ENCODE measurements around the gene UPF3B. TPM values are rescaled to one million over a fixed set of nuclear protein-coding genes. Genes with fewer than 3 reads are reported as not detected.
"Not testable (repeated sequence)": the region's sequence is repeated elsewhere in the genome, so short reads cannot be mapped to it uniquely, and the experiment has no call there.

Gene UPF3B, protein sequence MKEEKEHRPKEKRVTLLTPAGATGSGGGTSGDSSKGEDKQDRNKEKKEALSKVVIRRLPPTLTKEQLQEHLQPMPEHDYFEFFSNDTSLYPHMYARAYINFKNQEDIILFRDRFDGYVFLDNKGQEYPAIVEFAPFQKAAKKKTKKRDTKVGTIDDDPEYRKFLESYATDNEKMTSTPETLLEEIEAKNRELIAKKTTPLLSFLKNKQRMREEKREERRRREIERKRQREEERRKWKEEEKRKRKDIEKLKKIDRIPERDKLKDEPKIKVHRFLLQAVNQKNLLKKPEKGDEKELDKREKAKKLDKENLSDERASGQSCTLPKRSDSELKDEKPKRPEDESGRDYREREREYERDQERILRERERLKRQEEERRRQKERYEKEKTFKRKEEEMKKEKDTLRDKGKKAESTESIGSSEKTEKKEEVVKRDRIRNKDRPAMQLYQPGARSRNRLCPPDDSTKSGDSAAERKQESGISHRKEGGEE
- total RNA-seq, result 10 to 100 TPM in 1 of 2 experiments, 1 to 10 TPM in 1; 9.4 to 11.2 TPM

DNA sequence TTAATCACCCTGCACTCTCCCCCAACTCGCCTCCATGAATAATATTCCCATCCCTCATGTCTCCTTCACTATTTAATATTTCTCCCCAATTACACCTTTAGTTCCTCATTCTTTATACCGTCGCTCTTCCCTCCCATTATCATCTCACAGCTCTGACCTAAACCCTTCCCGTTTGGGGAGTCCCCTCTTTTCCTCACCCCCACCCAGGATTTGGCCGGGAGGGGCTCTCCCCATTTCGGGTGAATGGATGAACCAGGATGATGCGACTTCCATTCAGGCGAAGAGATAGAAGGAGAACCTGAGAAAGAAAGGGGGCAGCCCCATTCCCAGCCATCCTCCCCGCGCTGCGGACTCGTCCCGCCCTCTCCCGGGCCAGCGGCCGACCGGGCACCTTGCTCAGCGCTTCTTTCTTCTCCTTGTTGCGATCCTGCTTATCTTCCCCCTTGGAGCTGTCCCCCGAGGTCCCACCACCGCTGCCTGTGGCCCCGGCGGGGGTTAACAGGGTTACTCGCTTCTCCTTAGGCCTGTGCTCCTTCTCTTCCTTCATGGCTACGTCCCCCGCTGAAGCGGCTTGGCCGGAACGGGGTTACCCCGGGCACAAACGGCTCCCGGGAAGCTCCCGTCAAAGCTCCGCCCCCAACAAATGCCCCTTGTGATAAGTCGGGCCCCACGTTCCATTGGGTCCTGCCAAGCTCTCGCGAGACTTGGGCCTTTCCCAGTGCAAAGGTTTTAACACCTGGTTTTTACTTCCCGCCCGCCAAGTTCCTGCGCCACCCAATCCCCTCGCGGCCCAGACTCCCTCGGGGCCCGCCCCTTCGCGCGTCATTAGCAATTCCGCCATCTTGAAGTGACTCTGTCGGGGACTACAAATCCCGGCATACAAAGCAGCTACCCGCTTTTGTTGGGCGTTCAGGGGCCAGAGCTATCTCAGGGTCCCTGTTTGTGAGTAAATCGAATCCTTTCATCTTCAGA, at the start of gene UPF3B:
TSS of gene UPF3B (minus strand) at position 582 of the 972 bp plus-strand sequence. CDS start at position 547, 35 bp downstream.
- ChIA-PET POLR2A (interaction anchor here (1.3 to 2.5 kb wide), 6 partner anchors 18 to 279 kb away, joined by 3 to 32 read pairs (median 5); partner anchors contain the start of genes NDUFA1, RNF113A and RPL39), CTCF (interaction anchor here (0.9 to 2.1 kb wide), 4 partner anchors 18 to 61 kb away, joined by 3 to 13 read pairs (median 5); partner anchors contain the start of gene RPL39)
- peaks cover 5% of the 10 kb centered on the region for H3K27me3 Mint-ChIP-seq
- peak within 1 kb of the TSS; percentile 99 for H3K4me3 Mint-ChIP-seq
- peak within 1 kb of the TSS; percentile 91 for H3K27ac Mint-ChIP-seq
- H3K36me3 Mint-ChIP-seq (ENCODE audit: low read depth), result peaks cover 24% of the 10 kb centered on the region
- H3K4me1 Mint-ChIP-seq, result peaks cover 33% of the 10 kb centered on the region
- no peaks in the 10 kb centered on the region for H3K9me3 Mint-ChIP-seq
- peak; percentile 95 for DNase-seq

DNA sequence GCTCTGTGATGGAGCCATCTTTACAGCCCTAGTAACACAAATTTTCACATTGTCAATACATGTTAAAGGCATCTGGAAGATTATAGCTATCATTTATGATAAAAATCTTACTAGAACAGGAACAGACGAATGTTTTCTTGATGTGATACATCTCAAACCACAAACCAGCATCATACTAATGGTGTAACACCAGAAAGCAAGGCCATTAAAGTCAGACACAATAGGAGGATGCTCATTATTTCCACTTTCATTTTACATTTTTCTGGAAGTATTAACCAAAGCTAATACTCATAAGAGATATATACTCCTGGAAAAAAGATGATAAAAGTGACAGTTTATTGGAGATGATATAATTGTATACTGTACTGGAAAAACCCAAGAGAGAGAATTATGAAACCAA, 48.2 kb upstream of the UPF3B start:
- Mint-ChIP-seq H3K4me3 (no peak overlapping the region), H3K9me3 (no peaks in the 10 kb centered on the region), H3K36me3 (ENCODE audit: low read depth) (no peaks in the 10 kb centered on the region), H3K27me3 (no peaks in the 10 kb centered on the region), H3K4me1 (peaks cover 4% of the 10 kb centered on the region), H3K27ac (no peak overlapping the region)
- ChIA-PET CTCF (interaction anchor here (1.3 kb wide), 1 partner anchor 14 kb away, joined by 5 read pairs; no protein-coding TSS in a partner anchor), POLR2A (no interaction called here)
- DNase-seq, result no peak

DNA sequence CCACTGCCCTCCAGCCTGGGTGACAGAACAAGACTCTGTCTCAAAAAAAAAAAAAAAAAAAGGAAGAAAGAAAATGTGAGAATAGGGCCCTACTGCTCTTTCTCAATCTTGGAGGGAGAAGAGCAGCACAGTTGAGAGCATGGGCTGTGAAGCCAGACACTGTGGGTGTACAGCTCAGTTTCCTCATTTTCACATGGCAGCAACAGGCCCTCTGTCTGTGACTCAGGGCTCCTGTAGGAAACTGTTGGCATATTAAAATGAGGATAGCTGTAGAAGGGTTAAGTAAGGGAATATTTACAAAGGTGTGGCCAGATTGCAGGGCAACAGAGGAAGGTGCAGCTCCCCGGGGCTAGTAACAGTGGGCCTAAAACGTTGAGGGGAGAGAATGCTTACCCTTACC, 46.4 kb upstream of the UPF3B start:
- H3K4me3 Mint-ChIP-seq, result no peak overlapping the region
- no peaks in the 10 kb centered on the region for H3K27me3 Mint-ChIP-seq
- no peak for DNase-seq
- H3K9me3 Mint-ChIP-seq, result no peaks in the 10 kb centered on the region
- POLR2A ChIA-PET, result no interaction called here
- H3K36me3 Mint-ChIP-seq (ENCODE audit: low read depth), result no peaks in the 10 kb centered on the region
- H3K27ac Mint-ChIP-seq, result no peak overlapping the region
- CTCF ChIA-PET, result no interaction called here
- H3K4me1 Mint-ChIP-seq, result peaks cover 4% of the 10 kb centered on the region

DNA sequence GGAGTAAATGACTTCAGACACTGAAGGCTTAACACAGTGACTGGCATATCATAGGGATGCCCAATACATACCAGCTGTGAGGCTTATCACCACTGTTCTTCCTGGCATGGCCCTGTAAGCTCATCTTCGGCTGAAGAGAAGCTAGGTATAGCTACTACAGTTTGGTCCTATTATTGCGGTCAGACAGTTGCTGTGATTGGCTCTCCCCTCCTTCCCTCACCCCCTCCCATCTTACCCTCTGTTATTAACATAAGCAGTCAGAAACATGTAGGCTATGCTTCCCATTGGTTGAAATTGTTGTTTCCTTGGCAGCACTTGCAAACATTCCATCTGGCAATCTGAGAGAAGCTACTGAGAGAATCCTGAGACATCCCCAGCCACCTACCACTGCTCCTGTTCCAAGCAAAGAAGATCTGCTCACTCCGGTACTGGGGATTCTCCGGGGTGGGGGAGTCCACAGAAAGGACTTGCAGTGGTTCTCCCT, 43.1 kb upstream of the UPF3B start, which contains the start of gene AKAP14:
TSS of gene AKAP14 (plus strand) at position 51 of the 484 bp plus-strand sequence. CDS start 7,331 bp downstream, outside the sequence.
- Mint-ChIP-seq H3K4me3 (no peak within 1 kb of the TSS), H3K27me3 (no peaks in the 10 kb centered on the region), H3K9me3 (no peaks in the 10 kb centered on the region), H3K4me1 (peaks cover 3% of the 10 kb centered on the region), H3K27ac (no peak within 1 kb of the TSS), H3K36me3 (ENCODE audit: low read depth) (no peaks in the 10 kb centered on the region)
- DNase-seq, result no peak
- ChIA-PET CTCF (no interaction called here), POLR2A (no interaction called here)

DNA sequence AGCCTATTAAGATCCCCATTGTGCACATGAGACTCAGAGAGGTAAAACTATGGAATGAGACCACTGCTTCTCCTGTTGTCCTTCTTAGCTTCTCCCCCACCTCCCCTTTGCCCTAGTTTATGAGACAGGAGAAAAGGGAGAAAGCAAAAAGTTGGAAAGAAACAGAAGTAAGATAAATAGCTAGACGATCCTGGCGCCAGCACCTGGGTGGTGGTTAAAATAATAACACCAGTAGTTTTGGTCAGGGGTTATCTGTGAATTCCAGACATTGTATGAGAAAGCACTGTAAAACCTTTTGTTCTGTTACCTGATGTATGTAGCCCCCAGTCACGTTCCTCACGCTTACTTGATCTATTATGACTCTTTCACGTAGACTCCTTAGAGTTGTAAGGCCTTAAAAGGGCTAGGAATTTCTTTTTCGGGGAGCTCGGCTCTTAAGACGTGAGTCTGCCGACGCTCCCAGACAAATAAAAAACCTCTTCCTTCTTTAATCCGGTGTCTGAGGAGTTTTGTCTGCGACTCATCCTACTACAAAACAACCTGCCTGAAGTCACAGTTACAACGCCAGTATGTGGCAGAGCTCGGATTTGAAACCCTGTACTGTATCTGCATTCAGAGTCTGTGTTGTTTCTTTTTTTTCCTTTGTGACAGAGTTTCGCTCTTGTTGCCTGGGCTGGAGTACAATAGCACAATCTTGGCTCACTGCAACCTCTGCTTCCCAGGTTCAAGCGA, 39.4 kb upstream of the UPF3B start:
- H3K4me3 Mint-ChIP-seq; H3K4me1 Mint-ChIP-seq; H3K36me3 Mint-ChIP-seq (ENCODE audit: low read depth); POLR2A ChIA-PET; CTCF ChIA-PET; DNase-seq; H3K27ac Mint-ChIP-seq; H3K9me3 Mint-ChIP-seq; H3K27me3 Mint-ChIP-seq: not testable (repeated sequence)

DNA sequence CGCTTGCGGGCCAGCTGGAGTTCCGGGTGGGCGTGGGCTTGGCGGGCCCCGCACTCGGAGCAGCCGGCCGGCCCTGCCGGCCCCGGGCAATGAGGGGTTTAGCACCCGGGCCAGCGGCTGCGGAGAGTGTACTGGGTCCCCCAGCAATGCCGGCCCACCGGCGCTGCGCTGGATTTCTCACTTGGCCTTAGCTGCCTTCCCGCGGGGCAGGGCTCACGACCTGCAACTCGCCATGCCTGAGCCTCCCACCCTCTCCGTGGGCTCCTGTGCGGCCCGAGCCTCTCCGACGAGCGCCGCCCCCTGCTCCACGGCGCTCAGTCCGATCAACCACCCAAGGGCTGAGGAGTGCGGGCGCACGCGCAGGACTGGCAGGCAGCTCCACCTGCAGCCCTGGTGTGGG, 37.9 kb upstream of the UPF3B start:
- H3K4me3 Mint-ChIP-seq; CTCF ChIA-PET; H3K9me3 Mint-ChIP-seq; H3K36me3 Mint-ChIP-seq (ENCODE audit: low read depth); POLR2A ChIA-PET; H3K27me3 Mint-ChIP-seq; H3K27ac Mint-ChIP-seq; DNase-seq: not testable (repeated sequence)
- H3K4me1 Mint-ChIP-seq, result peaks cover 12% of the 10 kb centered on the region

DNA sequence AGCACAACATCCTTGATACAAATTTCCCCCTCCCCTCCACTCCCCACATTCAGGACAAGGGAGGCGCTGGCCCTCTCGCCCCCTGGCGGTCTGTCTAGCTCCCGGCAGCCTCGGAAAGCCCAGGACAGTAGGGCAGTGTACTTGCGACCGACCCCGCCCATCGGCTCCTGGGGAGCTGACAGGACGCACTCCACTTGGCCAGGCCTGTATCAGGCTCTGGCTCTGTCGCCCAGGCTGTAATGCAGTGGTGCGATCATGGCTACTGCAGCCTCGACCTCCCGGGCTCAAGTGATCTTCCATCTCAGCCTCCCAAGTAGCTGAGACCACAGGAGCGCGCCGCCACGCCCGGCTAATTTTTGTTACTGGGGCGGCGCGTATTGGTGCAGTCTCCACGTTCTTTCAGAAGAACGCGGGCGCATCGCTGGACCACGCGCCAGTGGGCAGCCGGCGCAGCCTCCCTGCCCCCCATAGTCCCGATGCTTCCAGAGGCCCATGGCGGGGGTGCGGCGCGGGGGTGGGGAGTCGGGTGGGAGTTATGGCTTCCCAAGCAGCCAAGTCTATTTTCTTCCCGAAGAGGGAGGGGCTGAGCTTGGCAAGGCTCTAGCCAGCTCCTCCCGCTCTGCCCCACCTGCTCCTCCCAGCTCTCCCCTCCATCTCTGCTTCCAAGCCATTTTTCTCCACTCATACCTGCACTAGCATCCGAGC, 35.1 kb upstream of the UPF3B start:
- ChIA-PET POLR2A (interaction anchor here (1.5 to 1.8 kb wide), 2 partner anchors 35 to 96 kb away, joined by 6 to 7 read pairs; partner anchors contain the start of genes RPL39 and UPF3B), CTCF (interaction anchor here (0.6 to 1.9 kb wide), 6 partner anchors 9 to 217 kb away, joined by 3 to 11 read pairs (median 4); partner anchors contain the start of genes RPL39 and UPF3B)
- Mint-ChIP-seq H3K4me1 (peaks cover 12% of the 10 kb centered on the region), H3K27me3 (no peaks in the 10 kb centered on the region), H3K36me3 (ENCODE audit: low read depth) (no peaks in the 10 kb centered on the region), H3K4me3 (peak overlapping the region; percentile 35), H3K27ac (no peak overlapping the region), H3K9me3 (no peaks in the 10 kb centered on the region)
- DNase-seq, result peak; percentile 70

DNA sequence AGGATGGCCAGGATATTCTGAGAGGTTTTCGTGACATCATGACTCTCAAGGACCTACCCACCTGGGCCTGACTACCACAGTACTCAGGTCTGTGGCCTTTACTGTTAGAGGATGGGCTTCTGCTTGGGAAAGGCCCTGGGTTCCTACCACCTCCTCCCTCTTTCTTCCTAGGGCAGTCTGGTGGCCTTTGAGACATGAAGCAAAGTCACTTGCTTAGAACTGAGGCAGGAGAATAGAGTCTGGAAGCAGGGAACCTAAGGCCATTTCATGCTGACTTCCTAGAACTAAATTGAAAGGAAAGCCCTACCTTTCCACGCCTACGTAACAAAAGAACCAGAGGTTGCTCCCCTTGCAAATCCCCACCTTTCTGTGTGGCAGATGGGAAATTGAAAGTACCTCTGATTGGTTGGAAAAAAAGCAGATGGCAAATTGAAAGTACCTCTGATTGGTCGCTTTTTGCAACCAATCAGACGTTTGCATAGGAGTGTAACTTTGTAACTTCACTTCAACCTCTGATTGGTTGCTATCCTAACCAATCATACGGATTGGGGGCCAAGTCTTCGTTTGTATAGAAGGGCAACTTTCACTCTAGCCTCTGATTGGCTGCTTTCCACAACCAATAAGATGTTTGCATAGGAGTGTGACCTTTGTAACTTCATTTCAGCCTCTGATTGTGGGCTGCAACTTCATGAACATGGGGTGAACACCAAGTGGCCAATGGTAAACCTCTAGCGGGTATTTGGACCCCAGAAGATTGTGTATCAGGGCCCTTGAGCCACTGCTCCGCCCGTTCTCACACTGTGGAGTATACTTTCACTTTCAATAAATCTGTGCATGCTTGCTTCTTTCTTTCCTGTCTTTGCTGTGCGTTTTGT, 33.0 kb upstream of the UPF3B start:
- H3K9me3 Mint-ChIP-seq, result no peaks in the 10 kb centered on the region
- H3K27ac Mint-ChIP-seq, result peak overlapping the region; percentile 44
- peak overlapping the region; percentile 44 for H3K4me3 Mint-ChIP-seq
- ChIA-PET POLR2A (no interaction called here), CTCF (interaction anchor here (1.2 kb wide), 1 partner anchor 15 kb away, joined by 3 read pairs; no protein-coding TSS in a partner anchor)
- DNase-seq, result peak; percentile 41
- no peaks in the 10 kb centered on the region for H3K36me3 Mint-ChIP-seq (ENCODE audit: low read depth)
- H3K4me1 Mint-ChIP-seq, result peaks cover 14% of the 10 kb centered on the region
- H3K27me3 Mint-ChIP-seq, result no peaks in the 10 kb centered on the region

DNA sequence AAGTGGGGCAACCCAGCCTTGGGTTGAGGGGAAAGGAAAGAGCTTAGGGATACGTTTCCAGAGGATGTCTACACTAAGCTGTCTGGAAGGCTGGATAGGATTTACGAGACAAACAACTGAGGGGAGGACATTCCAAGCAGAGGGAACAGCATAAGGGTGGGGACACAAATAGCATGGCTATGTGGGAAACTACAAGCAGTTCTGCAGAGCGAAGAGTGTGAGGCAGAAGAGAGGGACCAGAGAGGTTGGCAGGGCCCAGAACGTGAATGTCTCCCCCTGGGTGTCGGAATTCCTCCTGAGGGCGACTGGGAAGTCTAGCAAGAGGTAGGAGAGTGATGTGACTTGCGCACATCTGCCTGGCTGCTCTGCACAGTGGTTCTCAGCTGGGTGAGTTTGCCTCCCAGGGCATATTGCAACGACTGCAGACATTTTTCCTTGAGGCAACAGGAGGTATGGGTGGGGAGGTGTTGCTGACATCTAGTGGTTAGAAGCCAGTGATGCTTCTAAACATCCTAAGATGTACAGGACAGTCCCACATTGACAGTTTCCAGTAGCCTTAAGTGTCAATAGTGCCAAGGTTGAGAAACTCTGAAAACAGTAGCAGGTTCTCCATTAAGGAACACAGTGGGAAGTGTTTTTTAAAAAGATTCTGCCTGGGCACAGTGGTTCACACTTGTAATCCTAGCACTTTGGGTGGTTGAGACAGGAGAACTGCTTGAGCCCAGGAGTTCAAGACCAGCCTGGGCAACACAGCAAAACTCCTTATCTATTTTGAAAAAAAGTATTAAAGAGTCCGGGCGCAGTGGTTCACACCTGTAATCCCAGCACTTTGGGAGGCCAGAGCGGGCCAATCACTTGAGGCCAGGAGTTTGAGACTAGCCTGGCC, 28.0 kb upstream of the UPF3B start:
- Mint-ChIP-seq H3K27ac (peak overlapping the region; percentile 25), H3K36me3 (ENCODE audit: low read depth) (peaks cover 18% of the 10 kb centered on the region), H3K27me3 (no peaks in the 10 kb centered on the region), H3K4me1 (peaks cover 21% of the 10 kb centered on the region), H3K9me3 (no peaks in the 10 kb centered on the region), H3K4me3 (no peak overlapping the region)
- peak; percentile 37 for DNase-seq
- ChIA-PET POLR2A (interaction anchor here (1.3 to 1.4 kb wide), 2 partner anchors 10 to 90 kb away, joined by 5 to 7 read pairs; partner anchors contain the start of gene RPL39), CTCF (interaction anchor here (0.6 to 1.6 kb wide), 5 partner anchors 11 to 176 kb away, joined by 3 to 5 read pairs (median 3); partner anchors contain the start of genes RPL39 and SOWAHD)

DNA sequence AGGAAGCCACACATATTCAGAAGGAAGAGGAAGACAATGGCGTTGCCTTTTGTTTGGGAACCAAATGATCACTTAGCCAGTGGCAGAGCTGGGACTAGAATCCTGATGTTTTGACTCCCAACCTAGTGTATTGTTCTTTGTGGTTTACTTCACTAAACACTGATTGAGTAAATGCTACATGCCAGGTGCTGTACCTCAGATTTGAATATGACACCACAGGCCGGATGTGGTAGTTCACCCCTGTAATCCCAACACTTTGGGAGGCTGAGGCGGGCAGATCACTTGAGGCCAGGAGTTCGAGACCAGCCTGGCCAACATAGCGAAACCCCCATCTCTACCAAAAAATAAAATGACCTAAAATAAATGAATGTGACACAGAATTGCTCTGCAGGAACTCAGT, 27.3 kb upstream of the UPF3B start:
- Mint-ChIP-seq H3K9me3 (no peaks in the 10 kb centered on the region), H3K36me3 (ENCODE audit: low read depth) (peaks cover 18% of the 10 kb centered on the region), H3K4me3 (no peak overlapping the region), H3K27me3 (no peaks in the 10 kb centered on the region), H3K4me1 (peaks cover 19% of the 10 kb centered on the region), H3K27ac (peak overlapping the region; percentile 25)
- DNase-seq, result peak; percentile 20
- CTCF ChIA-PET, result interaction anchor here (0.6 to 1.6 kb wide), 4 partner anchors 10 to 175 kb away, joined by 3 to 5 read pairs (median 4); partner anchors contain the start of gene SOWAHD
- POLR2A ChIA-PET, result interaction anchor here (1.3 to 1.4 kb wide), 2 partner anchors 9 to 89 kb away, joined by 5 to 7 read pairs; partner anchors contain the start of gene RPL39
